BLaER1 (cell line): ENCODE data around the gene LACRT.

Experiments used
- H3K27ac ChIP-seq: shearing (Covaris generic); formaldehyde crosslinking; 2 replicates; pipeline ENCODE4 v1.8.1; 2022
- H3K27me3 ChIP-seq: shearing (Covaris generic); formaldehyde crosslinking; 2 replicates; pipeline ENCODE4 v1.8.1; 2022
- H3K36me3 ChIP-seq: shearing (Covaris generic); formaldehyde crosslinking; 2 replicates; pipeline ENCODE4 v1.8.1; 2022
- H3K4me1 ChIP-seq: shearing (Covaris generic); formaldehyde crosslinking; 2 replicates; pipeline ENCODE4 v1.8.1; 2022
- H3K4me2 ChIP-seq: shearing (Covaris generic); formaldehyde crosslinking; 2 replicates; pipeline ENCODE4 v1.8.1; 2022
- H3K4me3 ChIP-seq: shearing (Covaris generic); formaldehyde crosslinking; 2 replicates; pipeline ENCODE4 v1.8.1; 2022
- H3K9ac ChIP-seq: shearing (Covaris generic); formaldehyde crosslinking; 2 replicates; pipeline ENCODE4 v1.8.1; 2022
- H3K9me3 ChIP-seq: shearing (Covaris generic); formaldehyde crosslinking; 2 replicates; pipeline ENCODE4 v1.8.1; 2022
- H4K20me1 ChIP-seq: shearing (Covaris generic); formaldehyde crosslinking; 2 replicates; pipeline ENCODE4 v1.8.1; 2022
- Cebpa-rat ChIP-seq: shearing (Covaris generic); IDR thresholded peaks from 2 replicates; pipeline ENCODE4 v1.8.1; 2022

Gene LACRT

DNA sequence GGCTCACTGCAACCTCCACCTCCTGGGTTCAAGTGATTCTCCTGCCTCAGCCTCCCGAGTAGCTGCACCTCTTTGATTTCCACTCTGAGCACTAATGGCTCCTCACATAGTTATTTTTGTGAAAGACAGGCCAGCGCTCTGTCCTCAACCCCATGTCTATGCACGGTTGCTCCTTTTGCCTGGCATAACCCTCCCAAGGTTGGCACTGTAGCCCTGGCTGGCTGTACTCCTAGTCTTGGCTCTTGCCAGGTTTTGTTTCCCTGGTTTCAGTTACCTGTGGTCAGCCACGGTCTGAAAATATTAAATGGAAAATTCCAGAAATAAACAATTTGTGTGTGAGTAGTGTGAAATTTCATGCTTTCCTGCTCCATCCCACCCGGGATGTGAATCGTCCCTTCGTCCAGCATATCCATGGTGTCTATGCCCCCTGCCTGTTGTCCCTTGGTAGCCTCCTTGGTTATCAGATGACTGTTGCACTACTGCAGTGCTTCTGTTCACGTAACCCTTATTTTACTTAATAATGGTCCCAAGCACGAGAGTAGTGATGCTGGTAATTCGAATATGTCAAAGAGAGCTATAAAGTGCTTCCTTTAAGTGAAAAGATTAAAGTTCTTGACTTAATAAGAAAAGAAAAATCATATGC, 25.7 kb upstream of the LACRT start:
- H4K20me1 ChIP-seq, result no peaks in the 10 kb centered on the region
- H3K36me3 ChIP-seq, result no peaks in the 10 kb centered on the region
- peaks cover 5% of the 10 kb centered on the region for H3K4me1 ChIP-seq
- no peak overlapping the region for H3K4me2 ChIP-seq
- H3K4me3 ChIP-seq, result no peak overlapping the region
- H3K27me3 ChIP-seq, result no peaks in the 10 kb centered on the region
- H3K9ac ChIP-seq, result no peak overlapping the region
- H3K27ac ChIP-seq, result no peak overlapping the region
- no peak for TF ChIP-seq Cebpa-rat
- no peaks in the 10 kb centered on the region for H3K9me3 ChIP-seq

DNA sequence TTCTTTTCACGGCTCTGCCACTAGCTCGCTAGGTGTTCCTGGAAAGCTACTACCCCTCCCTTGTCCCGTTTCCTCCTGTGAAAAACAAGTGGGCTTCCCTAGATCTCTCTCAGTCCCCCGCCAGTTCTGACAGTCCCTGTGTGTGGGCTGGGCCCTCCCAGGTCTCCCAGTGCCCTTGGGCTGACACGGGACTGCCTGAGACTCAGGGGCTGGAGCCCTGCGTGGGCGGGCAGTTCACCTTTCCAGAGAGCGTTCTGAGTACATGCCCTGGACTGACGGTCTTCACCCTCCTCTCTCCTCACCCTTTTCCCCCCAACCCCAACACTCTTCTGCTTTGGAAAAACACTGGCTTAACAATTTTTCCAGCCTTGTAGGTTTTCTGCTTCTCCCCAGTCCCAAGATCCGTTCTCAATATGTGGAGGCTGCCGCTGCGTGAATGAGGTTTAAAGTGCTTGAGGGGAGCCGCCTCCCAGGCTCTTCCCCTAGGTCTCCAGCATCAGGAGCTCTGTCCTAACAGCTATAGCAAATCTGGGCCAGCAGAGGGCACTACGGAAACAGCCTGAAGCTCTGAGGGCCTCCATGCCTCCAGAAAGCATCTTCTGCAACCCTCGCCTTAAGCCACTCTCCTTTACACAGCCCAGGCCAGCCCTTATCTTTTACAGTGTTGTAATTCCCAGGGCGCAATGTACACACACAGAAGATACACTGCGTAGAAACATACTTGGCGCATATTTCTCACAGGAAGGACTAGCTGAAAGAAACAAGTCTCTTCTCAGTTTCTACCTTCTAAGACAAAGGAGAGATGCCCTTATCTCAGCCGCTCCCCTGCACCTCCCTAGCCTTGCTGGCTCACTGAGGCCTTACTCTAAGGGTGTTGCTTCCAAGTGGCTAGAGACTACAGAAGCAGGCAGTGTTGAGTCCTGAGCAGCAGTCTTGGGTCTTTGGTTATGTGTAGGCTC, 23.9 kb upstream of the LACRT start:
- no peak for TF ChIP-seq Cebpa-rat
- Histone ChIP-seq H3K36me3 (no peaks in the 10 kb centered on the region), H3K27me3 (no peaks in the 10 kb centered on the region), H3K9me3 (no peaks in the 10 kb centered on the region), H3K4me2 (no peak overlapping the region), H3K27ac (no peak overlapping the region), H3K9ac (no peak overlapping the region), H3K4me1 (no peaks in the 10 kb centered on the region), H3K4me3 (no peak overlapping the region), H4K20me1 (no peaks in the 10 kb centered on the region)

- H3K9me3 ChIP-seq, result no peaks in the 10 kb centered on the region
- H3K36me3 ChIP-seq, result no peaks in the 10 kb centered on the region
- TF ChIP-seq Cebpa-rat, result no peak
- no peaks in the 10 kb centered on the region for H4K20me1 ChIP-seq
- no peak overlapping the region for H3K4me2 ChIP-seq
- H3K9ac ChIP-seq, result no peak overlapping the region
- no peaks in the 10 kb centered on the region for H3K27me3 ChIP-seq
- H3K4me3 ChIP-seq, result no peak overlapping the region
- no peak overlapping the region for H3K27ac ChIP-seq
- H3K4me1 ChIP-seq, result no peaks in the 10 kb centered on the region
Measured at GRCh38 chr12:54657105-54657607, 22.5 kb upstream of the LACRT start.

DNA sequence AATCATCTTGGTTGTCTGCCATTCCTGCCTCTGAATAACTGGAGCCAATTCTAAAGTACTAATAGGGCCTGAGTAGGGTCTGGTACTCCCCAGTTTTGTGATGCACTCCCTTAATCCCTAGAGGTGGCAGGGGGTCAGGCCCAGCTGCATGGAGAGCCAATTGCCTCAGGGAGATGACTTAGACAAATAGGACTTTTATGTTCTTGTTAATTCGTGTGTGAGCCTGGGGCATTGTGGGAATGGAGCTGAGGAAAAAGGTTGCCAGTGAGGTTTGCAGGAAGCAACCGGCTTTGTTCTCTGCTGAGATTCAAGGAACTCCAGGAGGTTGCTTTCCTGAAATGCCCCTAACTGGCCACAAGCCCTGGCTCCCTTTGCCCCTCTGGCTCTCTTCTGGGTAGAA, 20.2 kb upstream of the LACRT start:
- H3K9ac ChIP-seq, result no peak overlapping the region
- H3K27ac ChIP-seq, result no peak overlapping the region
- H3K27me3 ChIP-seq, result no peaks in the 10 kb centered on the region
- no peak for TF ChIP-seq Cebpa-rat
- H3K4me3 ChIP-seq, result no peak overlapping the region
- no peaks in the 10 kb centered on the region for H3K4me1 ChIP-seq
- no peaks in the 10 kb centered on the region for H4K20me1 ChIP-seq
- H3K36me3 ChIP-seq, result no peaks in the 10 kb centered on the region
- no peaks in the 10 kb centered on the region for H3K9me3 ChIP-seq
- no peak overlapping the region for H3K4me2 ChIP-seq

GRCh38 chr12:54653025-54653424, 18.3 kb upstream of the LACRT start:
- Histone ChIP-seq H3K27ac (no peak overlapping the region), H3K9ac (no peak overlapping the region), H3K36me3 (no peaks in the 10 kb centered on the region), H3K27me3 (no peaks in the 10 kb centered on the region), H3K4me1 (no peaks in the 10 kb centered on the region), H3K4me3 (no peak overlapping the region), H3K9me3 (no peaks in the 10 kb centered on the region), H3K4me2 (no peak overlapping the region), H4K20me1 (no peaks in the 10 kb centered on the region)
- no peak for TF ChIP-seq Cebpa-rat

- TF ChIP-seq Cebpa-rat, result no peak
- no peak overlapping the region for H3K4me2 ChIP-seq
- no peaks in the 10 kb centered on the region for H3K4me1 ChIP-seq
- H3K9me3 ChIP-seq, result no peaks in the 10 kb centered on the region
- H4K20me1 ChIP-seq, result no peaks in the 10 kb centered on the region
- H3K4me3 ChIP-seq, result no peak overlapping the region
- no peaks in the 10 kb centered on the region for H3K36me3 ChIP-seq
- no peak overlapping the region for H3K27ac ChIP-seq
- H3K27me3 ChIP-seq, result no peaks in the 10 kb centered on the region
- no peak overlapping the region for H3K9ac ChIP-seq
Measured at GRCh38 chr12:54650889-54651288, 16.2 kb upstream of the LACRT start.

DNA sequence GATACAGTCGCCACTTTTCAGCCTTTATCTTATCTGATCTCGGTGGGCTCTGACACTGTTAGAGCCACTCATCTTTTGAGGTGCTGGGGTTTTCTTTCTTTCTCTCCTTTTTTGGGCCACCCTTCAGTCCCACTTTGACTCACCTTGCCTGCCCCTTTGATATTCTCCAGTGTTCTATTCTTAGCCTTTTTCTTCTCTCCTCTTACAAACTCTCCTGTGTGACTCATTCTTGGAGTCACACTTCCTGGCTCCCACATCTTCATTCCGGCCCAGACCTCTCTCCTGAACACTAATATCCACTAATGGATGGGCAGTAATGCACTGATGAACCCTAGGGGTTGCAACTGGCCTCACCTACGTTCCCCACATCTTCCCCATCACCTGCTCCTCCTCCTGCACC, 15.7 kb upstream of the LACRT start:
- no peak overlapping the region for H3K4me2 ChIP-seq
- H3K4me1 ChIP-seq, result no peaks in the 10 kb centered on the region
- H3K36me3 ChIP-seq, result no peaks in the 10 kb centered on the region
- H3K9ac ChIP-seq, result no peak overlapping the region
- no peaks in the 10 kb centered on the region for H3K9me3 ChIP-seq
- no peak overlapping the region for H3K4me3 ChIP-seq
- no peaks in the 10 kb centered on the region for H3K27me3 ChIP-seq
- no peak overlapping the region for H3K27ac ChIP-seq
- no peak for TF ChIP-seq Cebpa-rat
- H4K20me1 ChIP-seq, result no peaks in the 10 kb centered on the region

GRCh38 chr12:54649825-54650224, 15.1 kb upstream of the LACRT start:
- no peak overlapping the region for H3K4me2 ChIP-seq
- no peak overlapping the region for H3K9ac ChIP-seq
- no peaks in the 10 kb centered on the region for H3K4me1 ChIP-seq
- H3K27me3 ChIP-seq, result no peaks in the 10 kb centered on the region
- no peak for TF ChIP-seq Cebpa-rat
- no peaks in the 10 kb centered on the region for H3K36me3 ChIP-seq
- H3K4me3 ChIP-seq, result no peak overlapping the region
- H3K9me3 ChIP-seq, result no peaks in the 10 kb centered on the region
- H4K20me1 ChIP-seq, result no peaks in the 10 kb centered on the region
- no peak overlapping the region for H3K27ac ChIP-seq

GRCh38 chr12:54648265-54648664, 13.6 kb upstream of the LACRT start, which contains the start of gene DCD:
Gene DCD (minus strand): TSS chr12:54648365. CDS start chr12:54648303, 62 bp downstream.
- H3K27me3 ChIP-seq, result no peaks in the 10 kb centered on the region
- no peaks in the 10 kb centered on the region for H3K9me3 ChIP-seq
- no peaks in the 10 kb centered on the region for H3K4me1 ChIP-seq
- H3K36me3 ChIP-seq, result no peaks in the 10 kb centered on the region
- no peak within 1 kb of the TSS for H3K27ac ChIP-seq
- no peak within 1 kb of the TSS for H3K4me3 ChIP-seq
- TF ChIP-seq Cebpa-rat, result no peak
- H3K9ac ChIP-seq, result no peak within 1 kb of the TSS
- no peaks in the 10 kb centered on the region for H4K20me1 ChIP-seq
- no peak within 1 kb of the TSS for H3K4me2 ChIP-seq

DNA sequence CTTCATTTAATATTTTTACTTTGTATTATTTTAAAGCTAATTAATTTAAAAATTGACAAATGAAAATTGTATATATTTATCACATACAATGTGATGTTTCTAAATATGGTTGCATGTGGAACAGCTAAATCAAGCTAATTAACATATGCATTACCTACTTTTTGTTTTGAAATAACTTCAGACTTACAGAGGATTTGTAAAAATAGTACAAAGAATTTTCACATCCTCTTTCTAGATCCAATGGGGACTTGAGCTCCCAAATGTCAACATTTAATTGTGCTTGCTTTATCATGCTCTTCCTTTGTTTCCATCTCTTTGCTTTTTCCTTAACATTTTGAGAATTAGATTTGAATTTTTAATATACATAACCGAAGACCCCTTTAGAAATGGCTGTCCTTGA, 6.9 kb upstream of the LACRT start:
- Histone ChIP-seq H4K20me1 (no peaks in the 10 kb centered on the region), H3K4me2 (peak overlapping the region; percentile 87), H3K9me3 (no peaks in the 10 kb centered on the region), H3K9ac (no peak overlapping the region), H3K4me1 (peaks cover 28% of the 10 kb centered on the region), H3K27me3 (no peaks in the 10 kb centered on the region), H3K36me3 (no peaks in the 10 kb centered on the region), H3K27ac (0 out of 2 replicates have a peak overlapping the region, but pooled peaks have one; percentile 1), H3K4me3 (no peak overlapping the region)
- no peak for TF ChIP-seq Cebpa-rat
